CD4-positive, alpha-beta T cell treated with Interleukin-21 for 1 hour (primary cell): ENCODE measurements around the gene CYP17A1.

ENCODE experiments used
- DNase-seq: peaks from one replicate; pipeline ENCODE4 v3.0.0-alpha.2; 2020

Gene CYP17A1

DNA sequence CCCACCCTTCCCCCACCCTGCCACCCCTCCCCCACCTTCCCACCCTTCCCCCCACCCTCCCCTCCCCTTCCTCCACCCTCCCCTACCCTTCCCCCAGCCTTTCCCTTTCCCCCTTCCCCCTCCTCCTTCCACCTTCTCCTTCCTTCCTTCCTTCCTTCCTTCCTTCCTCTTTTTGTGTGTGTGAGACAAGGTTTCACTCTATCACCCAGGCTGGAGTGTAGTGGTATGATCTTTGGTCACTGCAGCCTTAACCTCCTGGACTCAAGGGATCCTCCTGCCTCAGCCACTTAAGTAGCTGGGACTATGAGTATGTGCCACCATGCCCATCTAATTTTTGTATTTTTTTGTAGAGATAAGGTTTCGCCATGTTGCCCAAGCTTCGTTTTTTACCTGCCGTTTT is 35.2 kb downstream of the CYP17A1 start:
- no peak for DNase-seq

- no peak for DNase-seq
These were observed 35.7 kb downstream of the CYP17A1 start for GRCh38 chr10:102801496-102801895.

GRCh38 chr10:102800611-102801335 is 36.4 kb downstream of the CYP17A1 start:
- DNase-seq = no peak

DNA sequence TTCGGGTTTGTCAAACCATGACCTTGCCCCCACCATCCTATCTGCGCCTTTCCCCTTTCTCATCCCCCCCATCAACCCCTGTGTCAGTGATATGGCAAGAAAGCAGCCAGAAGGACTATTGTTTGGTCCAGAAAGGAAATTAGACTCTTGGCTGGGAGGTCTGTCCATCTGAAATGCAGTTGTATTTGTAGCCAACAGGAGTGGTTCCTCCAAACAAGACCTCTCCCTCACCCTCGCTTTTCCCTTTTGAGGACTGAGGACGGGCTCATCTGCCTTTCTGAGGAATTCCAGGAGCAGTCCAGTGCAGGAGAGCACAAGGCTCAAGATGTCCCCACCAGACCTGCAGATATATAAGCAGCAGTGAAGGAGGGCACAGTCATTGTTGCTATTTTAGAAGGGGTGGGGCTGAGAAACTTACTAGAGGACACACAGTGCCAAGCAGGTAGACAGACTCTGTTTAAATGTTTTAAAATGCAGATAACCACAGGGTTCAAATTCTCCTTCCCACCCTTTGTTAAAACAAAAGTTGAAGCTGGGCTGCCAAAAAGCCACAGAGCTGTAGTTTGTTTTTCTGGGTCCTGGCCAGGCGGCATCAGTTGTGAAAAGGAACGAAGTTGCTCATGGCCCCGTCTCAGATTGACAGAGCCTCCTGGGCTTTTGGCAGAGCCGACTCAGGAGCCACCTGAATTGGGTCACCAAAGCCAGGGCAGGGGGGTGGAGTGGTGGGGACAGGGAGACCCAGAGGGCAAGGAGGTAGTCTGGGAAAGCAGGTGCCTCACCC is 37.3 kb downstream of the CYP17A1 start:
- no peak for DNase-seq

DNA sequence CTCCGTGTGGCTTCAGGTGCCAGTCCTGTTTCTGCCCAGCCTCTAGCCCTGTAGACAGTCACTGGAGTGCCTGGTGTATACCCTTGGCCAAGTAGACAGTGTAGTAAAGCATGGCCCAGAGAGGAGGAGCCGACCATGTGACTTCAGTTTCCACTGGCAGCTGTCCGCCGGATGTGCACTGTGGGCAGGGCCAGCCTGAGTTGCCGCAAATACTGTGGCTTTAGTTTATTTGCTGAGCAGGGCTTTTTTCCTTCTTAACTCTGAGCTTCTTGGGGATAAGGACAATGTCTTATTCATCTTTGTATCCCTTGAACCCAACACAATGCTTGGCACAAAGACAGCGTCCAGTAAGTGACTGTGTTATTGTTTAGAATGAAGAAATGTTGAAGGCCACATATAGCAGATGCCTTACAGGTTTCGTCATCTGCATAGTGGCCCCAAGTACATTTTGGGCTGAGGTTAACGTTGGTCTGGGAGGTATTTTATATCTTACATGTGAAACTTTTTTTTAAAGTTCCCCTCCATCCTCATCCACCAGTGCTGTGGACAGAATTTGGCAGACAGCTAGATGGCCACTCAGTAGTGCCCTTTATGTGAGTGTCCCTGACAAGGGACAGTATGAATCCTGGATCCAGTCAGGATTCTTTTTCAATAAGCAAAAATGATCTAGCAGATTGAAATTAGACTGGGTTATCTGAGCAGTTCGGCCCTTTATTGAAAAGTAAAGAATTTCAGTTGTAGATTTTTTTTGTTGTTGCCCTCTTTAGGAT is 40.6 kb downstream of the CYP17A1 start:
- peak; percentile 47 for DNase-seq

DNA sequence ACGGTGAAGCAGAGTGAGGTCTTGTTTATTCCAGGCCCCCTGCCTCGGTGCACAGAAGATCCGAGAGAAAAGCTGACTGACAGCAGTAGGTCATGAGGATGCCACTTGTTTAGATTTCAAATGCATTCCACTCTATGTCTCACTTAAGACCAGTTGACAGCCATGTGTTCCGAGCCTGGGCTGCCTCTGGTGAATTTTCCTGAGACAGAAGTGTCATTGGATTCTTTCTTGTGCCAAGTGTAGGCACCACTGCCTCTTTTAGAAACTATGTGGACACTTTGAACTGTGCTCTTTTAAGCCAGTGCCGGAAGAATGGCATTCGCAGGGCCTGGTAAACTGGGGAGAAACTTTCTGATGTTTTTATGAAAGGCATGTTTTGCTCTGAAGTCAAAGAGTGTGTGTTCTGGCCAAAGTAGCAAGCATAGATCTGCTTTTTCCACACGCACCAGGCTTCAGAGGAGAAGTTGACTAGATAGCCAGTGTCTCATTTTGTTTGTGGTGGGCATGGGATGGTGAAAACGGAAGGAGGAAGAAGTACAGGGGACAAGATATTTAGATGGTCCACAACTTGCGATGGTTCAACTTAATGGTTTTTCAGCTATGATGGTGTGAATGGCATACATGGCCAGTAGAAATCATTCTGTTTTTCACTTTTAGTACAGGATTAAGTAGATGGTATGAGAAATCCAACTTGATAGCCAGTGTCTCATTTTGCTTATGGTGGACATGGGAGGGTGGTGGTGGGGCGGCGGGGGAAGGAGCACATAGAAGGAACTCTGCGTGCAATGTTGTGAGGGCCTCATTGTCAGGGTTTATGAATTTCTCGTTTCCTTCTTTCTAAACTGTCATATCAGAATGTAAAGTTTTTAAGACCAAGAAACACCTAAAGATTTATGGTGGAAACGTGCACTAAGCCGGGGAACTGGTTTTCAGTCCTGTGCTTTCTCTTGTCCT is 41.5 kb downstream of the CYP17A1 start:
- no peak for DNase-seq

DNA sequence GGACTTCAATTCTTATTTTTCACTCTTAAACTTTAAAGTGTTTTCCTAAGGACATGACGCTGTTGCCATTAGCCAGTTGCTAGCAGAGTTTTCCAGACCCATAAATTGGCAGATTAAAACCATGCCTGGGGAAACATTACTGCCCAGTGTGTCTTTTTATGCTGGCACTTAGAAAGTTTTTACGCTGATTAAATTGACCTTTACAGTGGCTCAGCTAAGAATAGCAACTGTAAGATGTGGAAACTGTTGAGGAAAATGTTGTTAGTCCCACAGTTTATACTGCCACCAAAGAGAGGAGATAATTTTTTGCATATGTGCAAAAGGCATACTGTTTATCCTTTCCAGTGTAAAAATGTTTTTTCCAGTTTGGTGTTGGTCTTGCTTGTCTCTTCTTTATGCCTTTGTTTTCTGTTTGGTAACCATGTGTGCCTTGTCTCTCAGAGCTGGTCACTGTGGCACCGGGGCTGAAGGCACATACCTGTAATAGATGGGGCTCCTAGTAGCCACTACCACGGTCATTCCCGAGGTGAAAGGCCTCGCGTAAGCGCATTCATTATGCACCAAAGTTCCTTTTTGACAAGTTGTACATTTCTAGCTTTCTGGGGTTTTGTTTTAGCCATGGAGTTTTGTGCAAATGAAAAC is 45.3 kb downstream of the CYP17A1 start:
- no peak for DNase-seq

GRCh38 chr10:102785818-102786217 is 51.4 kb downstream of the CYP17A1 start:
- DNase-seq = peak; percentile 22

- no peak for DNase-seq
These were observed 53.6 kb downstream of the CYP17A1 start for GRCh38 chr10:102783568-102783967.

GRCh38 chr10:102782673-102783551 is 54.3 kb downstream of the CYP17A1 start:
- no peak for DNase-seq

DNA sequence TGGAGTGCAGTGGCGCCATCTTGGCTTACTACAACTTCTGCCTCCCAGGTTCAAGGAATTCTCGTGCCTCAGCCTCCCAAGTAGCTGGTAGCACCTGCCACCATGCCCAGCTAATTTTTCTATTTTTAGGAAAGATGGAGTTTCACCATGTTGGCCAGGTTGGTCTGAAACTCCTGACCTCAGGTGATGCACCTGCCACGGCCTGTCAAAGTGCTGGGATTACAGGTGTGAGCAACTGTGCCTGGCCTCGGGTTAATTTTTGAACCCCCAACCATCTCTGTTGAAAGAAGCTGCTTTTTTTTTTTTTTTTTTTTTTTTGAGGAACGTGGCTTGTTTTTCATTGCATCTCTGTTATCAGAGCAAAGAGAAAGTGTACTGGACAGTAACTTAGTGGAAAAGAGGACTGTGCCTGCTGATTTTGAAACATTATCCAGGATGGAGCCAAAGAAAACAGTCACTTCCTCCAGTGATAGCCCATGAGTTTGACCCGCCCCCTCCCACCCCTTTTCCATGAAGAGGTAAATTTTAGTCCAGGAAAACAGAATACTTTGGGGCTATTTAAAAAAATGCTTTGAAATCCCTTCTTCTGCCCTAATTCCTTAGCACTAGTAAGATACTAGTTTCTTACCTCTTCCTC is 55.2 kb downstream of the CYP17A1 start:
- no peak for DNase-seq

- DNase-seq = no peak
These were observed 55.9 kb downstream of the CYP17A1 start for GRCh38 chr10:102781090-102781920.
